WTC11 (cell line): ENCODE data around the gene TFAP2E. TPM values are rescaled to one million over a fixed set of nuclear protein-coding genes. Genes with fewer than 3 reads are reported as not detected.
A peak's percentile ranks its signal among the peaks of the same experiment; 100 is the strongest.

Source experiments
- ATAC-seq: fragments of 200-7000 bp; cut with Tn5 transposase; 2 replicates; pipeline ENCODE4 v1.10.0; 2021; ENCODE audit warnings: mild to moderate bottlenecking, moderate library complexity
- CTCF ChIA-PET: fragments of 300-600 bp; sonication (Branson Sonifier 250); formaldehyde crosslinking; loops from one replicate; lab custom pipeline; 2021; ENCODE audit warnings: antibody characterized with exemption; lab: Charles Lee
- POLR2A ChIA-PET: fragments of 350-600 bp; sonication (Branson Sonifier 250); formaldehyde crosslinking; loops from one replicate; lab custom pipeline; 2021; ENCODE audit warnings: antibody characterized with exemption; lab: Charles Lee
- DNase-seq: peaks from one replicate; pipeline ENCODE4 v3.0.0; 2021; ENCODE audit warnings: low spot score
- H3K27ac Mint-ChIP-seq: 2 replicates; pipeline ENCODE4 v1.8.0; 2021; ENCODE audit warnings: mixed read lengths
- H3K27me3 Mint-ChIP-seq: 2 replicates; pipeline ENCODE4 v1.8.0; 2021; ENCODE audit warnings: low read depth, mild to moderate bottlenecking, moderate library complexity, mixed read lengths
- H3K36me3 Mint-ChIP-seq: 2 replicates; pipeline ENCODE4 v1.8.0; 2021; ENCODE audit warnings: mixed read lengths
- H3K4me1 Mint-ChIP-seq: 2 replicates; pipeline ENCODE4 v1.8.0; 2022; ENCODE audit warnings: mixed read lengths
- H3K4me3 Mint-ChIP-seq: 2 replicates; pipeline ENCODE4 v1.8.0; 2021; ENCODE audit warnings: mild to moderate bottlenecking, moderate library complexity, mixed read lengths
- H3K9me3 Mint-ChIP-seq: 2 replicates; pipeline ENCODE4 v1.8.0; 2021; ENCODE audit warnings: mixed read lengths
- ATF3 ChIP-seq: sonication (generic); formaldehyde crosslinking; conservative IDR thresholded peaks from 2 replicates; pipeline ENCODE4 v1.8.1; 2022; ENCODE audit warnings: mild to moderate bottlenecking, missing genetic modification reagents
- CBFB ChIP-seq: sonication (generic); formaldehyde crosslinking; IDR thresholded peaks from 2 replicates; pipeline ENCODE4 v1.8.1; 2022; ENCODE audit warnings: mild to moderate bottlenecking, low read depth, missing genetic modification reagents
- CREM ChIP-seq: sonication (generic); formaldehyde crosslinking; IDR thresholded peaks from 2 replicates; pipeline ENCODE4 v1.8.1; 2022; ENCODE audit warnings: mild to moderate bottlenecking, missing genetic modification reagents, moderate library complexity
- CTCF ChIP-seq: fragments of 200-600 bp; IDR thresholded peaks from 2 replicates; pipeline ENCODE4 v1.8.0; 2022; ENCODE audit warnings: antibody characterized with exemption
- E2F4 ChIP-seq: sonication (generic); formaldehyde crosslinking; IDR thresholded peaks from 2 replicates; pipeline ENCODE4 v1.8.1; 2022; ENCODE audit warnings: low read depth, mild to moderate bottlenecking, moderate library complexity, missing genetic modification reagents, borderline replicate concordance
- IRF1 ChIP-seq: sonication (generic); formaldehyde crosslinking; IDR thresholded peaks from 2 replicates; pipeline ENCODE4 v1.8.0; 2023; ENCODE audit warnings: missing genetic modification reagents
- NFATC4 ChIP-seq: fragments of 250-450 bp; sonication (Bioruptor Pico); IDR thresholded peaks from 2 replicates; pipeline ENCODE4 v1.9.0; 2021; ENCODE audit warnings: mild to moderate bottlenecking
- OVOL2 ChIP-seq: fragments of 250-450 bp; sonication (Bioruptor Pico); IDR thresholded peaks from 2 replicates; pipeline ENCODE4 v1.9.0; 2021; ENCODE audit warnings: mild to moderate bottlenecking, borderline replicate concordance
- SOX15 ChIP-seq: fragments of 250-450 bp; sonication (Bioruptor Pico); IDR thresholded peaks from 2 replicates; pipeline ENCODE4 v1.9.0; 2021; ENCODE audit warnings: mild to moderate bottlenecking
- ZBTB43 ChIP-seq: sonication (generic); formaldehyde crosslinking; IDR thresholded peaks from 2 replicates; pipeline ENCODE4 v1.8.1; 2023; ENCODE audit warnings: mild to moderate bottlenecking, missing genetic modification reagents
- ZNF425 ChIP-seq: fragments of 250-450 bp; sonication (Bioruptor Pico); conservative IDR thresholded peaks from 2 replicates; pipeline ENCODE4 v1.9.0; 2021; ENCODE audit warnings: mild to moderate bottlenecking
- ZNF532 ChIP-seq: fragments of 250-450 bp; sonication (Bioruptor Pico); IDR thresholded peaks from 2 replicates; pipeline ENCODE4 v1.9.0; 2021; ENCODE audit warnings: mild to moderate bottlenecking, borderline replicate concordance
- total RNA-seq: library from RNA; stranded (reverse); gene quantifications from 3 replicates; pipeline ENCODE4 v1.2.3, GENCODE V29; 2021

Gene TFAP2E
- total RNA-seq, 1 experiment from 2014 or later, result 1.7 TPM

GRCh38 chr1:35544976-35545375 is 28.1 kb upstream of the TFAP2E start (continued):
- TF ChIP-seq E2F4 (CRISPR knock-in tag) (no peak), SOX15 (CRISPR knock-in tag) (no peak), CREM (no peak)

GRCh38 chr1:35546614-35547013 is 26.5 kb upstream of the TFAP2E start:
- Mint-ChIP-seq H3K27ac (no peak overlapping the region), H3K9me3 (no peaks in the 10 kb centered on the region)

GRCh38 chr1:35553851-35554250 is 19.3 kb upstream of the TFAP2E start:
- H3K36me3 Mint-ChIP-seq, result peaks cover 29% of the 10 kb centered on the region
- TF ChIP-seq CTCF (no peak), NFATC4 (no peak), ATF3 (no peak), ZNF532 (CRISPR knock-in tag) (no peak), CBFB (CRISPR knock-in tag) (no peak), ZNF425 (CRISPR knock-in tag) (no peak), IRF1 (CRISPR knock-in tag) (no peak), ZBTB43 (no peak)
- H3K4me3 Mint-ChIP-seq, result peak overlapping the region; percentile 98
- H3K4me1 Mint-ChIP-seq, result peaks cover 41% of the 10 kb centered on the region
- H3K27ac Mint-ChIP-seq, result peak overlapping the region; percentile 91
- no peaks in the 10 kb centered on the region for H3K9me3 Mint-ChIP-seq
- ChIA-PET POLR2A (no interaction called here), CTCF (interaction anchor here (1.7 kb wide), 1 partner anchor 103 kb away, joined by 9 read pairs; no protein-coding TSS in a partner anchor)
- DNase-seq (no peak), ATAC-seq (no peak)
- no peaks in the 10 kb centered on the region for H3K27me3 Mint-ChIP-seq

More at GRCh38 chr1:35546614-35547013, 26.5 kb upstream of the TFAP2E start:
- no peak overlapping the region for H3K4me3 Mint-ChIP-seq
- DNase-seq (no peak), ATAC-seq (no peak)
- H3K27me3 Mint-ChIP-seq, result no peaks in the 10 kb centered on the region
- CTCF ChIA-PET, result interaction anchor here (3.2 kb wide), 1 partner anchor 95 kb away, joined by 86 read pairs; no protein-coding TSS in a partner anchor
- TF ChIP-seq CTCF (no peak), OVOL2 (no peak)
- H3K36me3 Mint-ChIP-seq, result peaks cover 32% of the 10 kb centered on the region
- POLR2A ChIA-PET, result no interaction called here
- peaks cover 11% of the 10 kb centered on the region for H3K4me1 Mint-ChIP-seq
